HG03521 (cell line): ENCODE results near the gene USP17L10.
"Not testable (repeated sequence)": the region's sequence is repeated elsewhere in the genome, so short reads cannot be mapped to it uniquely, and the experiment has no call there.

Experiments used
- ATAC-seq: cut with Tn5 transposase; IDR thresholded peaks from one replicate; pipeline ENCODE4 v1.9.1; 2021; ENCODE audit warnings: mild to moderate bottlenecking, moderate library complexity; ENCODE audit not compliant: unreplicated experiment

USP17L10 gene, protein sequence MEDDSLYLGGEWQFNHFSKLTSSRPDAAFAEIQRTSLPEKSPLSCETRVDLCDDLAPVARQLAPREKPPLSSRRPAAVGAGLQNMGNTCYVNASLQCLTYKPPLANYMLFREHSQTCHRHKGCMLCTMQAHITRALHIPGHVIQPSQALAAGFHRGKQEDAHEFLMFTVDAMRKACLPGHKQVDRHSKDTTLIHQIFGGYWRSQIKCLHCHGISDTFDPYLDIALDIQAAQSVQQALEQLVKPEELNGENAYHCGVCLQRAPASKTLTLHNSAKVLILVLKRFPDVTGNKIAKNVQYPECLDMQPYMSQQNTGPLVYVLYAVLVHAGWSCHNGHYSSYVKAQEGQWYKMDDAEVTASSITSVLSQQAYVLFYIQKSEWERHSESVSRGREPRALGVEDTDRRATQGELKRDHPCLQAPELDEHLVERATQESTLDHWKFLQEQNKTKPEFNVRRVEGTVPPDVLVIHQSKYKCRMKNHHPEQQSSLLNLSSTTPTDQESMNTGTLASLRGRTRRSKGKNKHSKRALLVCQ

DNA sequence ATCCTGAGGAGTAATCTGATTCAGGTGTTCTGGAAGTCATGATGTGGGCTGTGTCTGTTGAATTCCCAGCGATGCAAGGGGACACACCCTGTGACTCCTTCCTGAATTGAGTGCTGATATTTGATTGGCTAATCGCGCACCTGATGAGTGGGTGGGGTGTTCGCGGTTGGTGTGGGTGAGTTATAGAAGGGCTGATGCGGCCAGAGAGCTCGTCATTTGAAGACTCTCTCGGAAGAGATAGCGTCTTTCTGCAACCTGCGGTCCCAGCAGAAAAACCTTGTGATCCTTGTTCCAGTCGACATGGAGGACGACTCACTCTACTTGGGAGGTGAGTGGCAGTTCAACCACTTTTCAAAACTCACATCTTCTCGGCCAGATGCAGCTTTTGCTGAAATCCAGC is at the start of gene USP17L10:
USP17L10 (plus strand) TSS at position 301 of the 400 bp plus-strand sequence; CDS start at position 301, 0 bp downstream.
- ATAC-seq: not testable (repeated sequence)

DNA sequence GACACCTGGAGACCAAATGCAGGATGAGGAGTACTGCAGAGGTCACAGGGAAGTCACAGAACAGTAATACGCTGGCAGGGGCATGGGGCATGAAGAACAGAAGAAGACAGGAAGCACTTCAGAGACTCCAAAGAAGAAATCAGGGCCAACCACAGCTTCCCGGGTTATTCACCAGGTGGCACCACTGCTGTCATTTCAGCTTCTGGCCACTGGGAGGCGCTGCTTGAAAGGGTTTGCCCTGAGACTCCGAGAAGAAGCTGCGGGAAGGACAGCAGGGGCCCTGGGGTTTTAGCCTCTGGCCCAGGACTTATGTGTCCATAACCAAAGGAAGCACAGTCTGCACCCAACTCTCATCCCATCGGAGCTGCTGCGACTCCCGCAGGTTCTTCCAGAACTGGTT is 44.5 kb upstream of the USP17L10 start:
- ATAC-seq: not testable (repeated sequence)

DNA sequence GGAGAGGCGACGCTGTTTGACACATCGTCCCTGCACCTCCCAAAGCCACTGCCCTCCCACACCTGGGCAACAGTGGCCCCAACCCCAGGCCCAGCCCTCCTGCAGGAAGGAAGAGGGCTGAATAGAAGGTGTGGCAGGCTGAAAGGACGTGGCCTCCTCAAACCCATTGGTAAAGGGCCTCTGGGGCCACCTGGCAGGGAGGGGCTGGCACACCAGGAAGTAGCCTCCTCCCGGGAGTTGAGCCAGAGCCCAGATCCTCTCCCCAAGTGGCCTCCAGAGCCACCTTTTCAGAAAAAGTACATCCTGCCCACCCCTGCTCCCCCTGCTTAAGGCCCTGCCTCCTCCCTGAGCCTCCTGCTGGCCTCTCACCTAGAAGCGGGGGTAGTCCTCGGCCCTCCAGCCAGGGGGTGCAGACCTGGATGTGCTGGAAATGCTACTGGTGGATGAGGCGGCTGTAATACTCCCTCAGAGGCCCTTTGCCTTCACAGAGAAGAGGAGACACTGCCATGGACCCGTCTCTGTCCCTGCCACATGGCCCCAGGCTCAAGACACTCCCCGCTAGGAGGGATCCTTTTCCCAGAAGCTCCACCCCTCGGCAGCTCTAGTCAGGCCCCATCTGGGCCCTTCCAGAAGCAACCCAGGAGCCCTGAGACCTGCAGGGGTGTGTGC is 40.5 kb upstream of the USP17L10 start, which contains the start of gene FAM90A26:
FAM90A26 (plus strand) TSS at position 619 of the 669 bp plus-strand sequence. CDS start 2,764 bp downstream, outside the sequence.
- not testable (repeated sequence) for ATAC-seq

DNA sequence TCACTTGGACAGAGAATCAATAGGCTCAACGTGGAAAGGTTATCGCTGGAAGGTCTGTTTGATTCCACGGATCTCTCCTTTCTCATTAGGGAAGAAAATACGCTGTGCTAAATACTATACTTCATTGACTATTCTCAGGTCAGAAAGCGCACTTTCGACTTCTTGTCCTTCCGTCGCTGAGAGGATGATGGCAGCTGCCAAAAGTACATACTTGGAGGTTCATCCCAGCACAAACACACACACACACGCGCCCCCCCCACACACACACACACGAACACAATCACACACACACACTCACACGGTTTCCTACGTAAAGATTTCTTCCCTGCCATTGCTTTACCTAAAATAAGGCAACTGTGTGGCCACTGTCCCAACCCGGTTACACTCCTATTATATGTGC is 4.2 kb downstream of the USP17L10 start:
- not testable (repeated sequence) for ATAC-seq

DNA sequence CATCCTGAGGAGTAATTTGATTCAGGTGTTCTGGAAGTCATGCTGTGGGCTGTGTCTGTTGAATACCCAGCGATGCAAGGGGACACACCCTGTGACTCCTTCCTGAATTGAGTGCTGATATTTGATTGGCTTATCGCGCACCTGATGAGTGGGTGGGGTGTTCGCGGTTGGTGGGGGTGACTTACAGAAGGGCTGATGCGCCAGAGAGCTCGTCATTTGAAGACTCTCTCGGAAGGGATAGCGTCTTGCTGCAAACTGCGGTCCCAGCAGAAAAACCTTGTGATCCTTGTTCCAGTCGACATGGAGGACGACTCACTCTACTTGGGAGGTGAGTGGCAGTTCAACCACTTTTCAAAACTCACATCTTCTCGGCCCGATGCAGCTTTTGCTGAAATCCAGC is 4.6 kb downstream of the USP17L10 start, which contains the start of gene USP17L11:
USP17L11 (plus strand) TSS at position 301 of the 400 bp plus-strand sequence; CDS start at position 301, 0 bp downstream.
- not testable (repeated sequence) for ATAC-seq

DNA sequence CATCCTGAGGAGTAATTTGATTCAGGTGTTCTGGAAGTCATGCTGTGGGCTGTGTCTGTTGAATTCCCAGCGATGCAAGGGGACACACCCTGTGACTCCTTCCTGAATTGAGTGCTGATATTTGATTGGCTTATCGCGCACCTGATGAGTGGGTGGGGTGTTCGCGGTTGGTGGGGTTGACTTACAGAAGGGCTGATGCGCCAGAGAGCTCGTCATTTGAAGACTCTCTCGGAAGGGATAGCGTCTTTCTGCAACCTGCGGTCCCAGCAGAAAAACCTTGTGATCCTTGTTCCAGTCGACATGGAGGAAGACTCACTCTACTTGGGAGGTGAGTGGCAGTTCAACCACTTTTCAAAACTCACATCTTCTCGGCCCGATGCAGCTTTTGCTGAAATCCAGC is 9.4 kb downstream of the USP17L10 start, which contains the start of gene USP17L12:
USP17L12 (plus strand) TSS at position 301 of the 400 bp plus-strand sequence; CDS start at position 301, 0 bp downstream.
- ATAC-seq: not testable (repeated sequence)

DNA sequence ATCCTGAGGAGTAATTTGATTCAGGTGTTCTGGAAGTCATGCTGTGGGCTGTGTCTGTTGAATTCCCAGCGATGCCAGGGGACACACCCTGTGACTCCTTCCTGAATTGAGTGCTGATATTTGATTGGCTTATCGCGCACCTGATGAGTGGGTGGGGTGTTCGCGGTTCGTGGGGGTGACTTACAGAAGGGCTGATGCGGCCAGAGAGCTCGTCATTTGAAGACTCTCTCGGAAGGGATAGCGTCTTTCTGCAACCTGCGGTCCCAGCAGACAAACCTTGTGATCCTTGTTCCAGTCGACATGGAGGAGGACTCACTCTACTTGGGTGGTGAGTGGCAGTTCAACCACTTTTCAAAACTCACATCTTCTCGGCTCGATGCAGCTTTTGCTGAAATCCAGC is 14.1 kb downstream of the USP17L10 start, which contains the start of gene USP17L13:
USP17L13 (plus strand) TSS at position 301 of the 400 bp plus-strand sequence; CDS start at position 301, 0 bp downstream.
- ATAC-seq: not testable (repeated sequence)

DNA sequence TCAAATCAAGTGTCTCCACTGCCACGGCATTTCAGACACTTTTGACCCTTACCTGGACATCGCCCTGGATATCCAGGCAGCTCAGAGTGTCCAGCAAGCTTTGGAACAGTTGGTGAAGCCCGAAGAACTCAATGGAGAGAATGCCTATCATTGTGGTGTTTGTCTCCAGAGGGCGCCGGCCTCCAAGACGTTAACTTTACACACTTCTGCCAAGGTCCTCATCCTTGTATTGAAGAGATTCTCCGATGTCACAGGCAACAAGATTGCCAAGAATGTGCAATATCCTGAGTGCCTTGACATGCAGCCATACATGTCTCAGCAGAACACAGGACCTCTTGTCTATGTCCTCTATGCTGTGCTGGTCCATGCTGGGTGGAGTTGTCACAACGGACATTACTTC is 19.8 kb downstream of the USP17L10 start:
- not testable (repeated sequence) for ATAC-seq

DNA sequence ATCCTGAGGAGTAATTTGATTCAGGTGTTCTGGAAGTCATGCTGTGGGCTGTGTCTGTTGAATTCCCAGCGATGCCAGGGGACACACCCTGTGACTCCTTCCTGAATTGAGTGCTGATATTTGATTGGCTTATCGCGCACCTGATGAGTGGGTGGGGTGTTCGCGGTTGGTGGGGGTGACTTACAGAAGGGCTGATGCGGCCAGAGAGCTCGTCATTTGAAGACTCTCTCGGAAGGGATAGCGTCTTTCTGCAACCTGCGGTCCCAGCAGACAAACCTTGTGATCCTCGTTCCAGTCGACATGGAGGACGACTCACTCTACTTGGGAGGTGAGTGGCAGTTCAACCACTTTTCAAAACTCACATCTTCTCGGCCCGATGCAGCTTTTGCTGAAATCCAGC is 23.6 kb downstream of the USP17L10 start, which contains the start of gene USP17L15:
USP17L15 (plus strand) TSS at position 301 of the 400 bp plus-strand sequence; CDS start at position 301, 0 bp downstream.
- not testable (repeated sequence) for ATAC-seq

DNA sequence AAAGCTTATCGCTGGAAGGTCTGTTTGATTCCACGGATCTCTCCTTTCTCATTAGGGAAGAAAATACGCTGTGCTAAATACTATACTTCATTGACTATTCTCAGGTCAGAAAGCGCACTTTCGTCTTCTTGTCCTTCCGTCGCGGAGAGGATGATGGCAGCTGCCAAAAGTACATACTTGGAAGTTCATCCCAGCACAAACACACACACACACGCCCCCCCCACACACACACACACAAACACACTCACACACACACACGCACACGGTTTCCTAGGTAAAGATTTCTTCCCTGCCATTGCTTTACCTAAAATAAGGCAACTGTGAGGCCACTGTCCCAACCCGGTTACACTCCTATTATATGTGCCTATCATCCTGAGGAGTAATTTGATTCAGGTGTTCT is 28.0 kb downstream of the USP17L10 start:
- ATAC-seq: not testable (repeated sequence)

DNA sequence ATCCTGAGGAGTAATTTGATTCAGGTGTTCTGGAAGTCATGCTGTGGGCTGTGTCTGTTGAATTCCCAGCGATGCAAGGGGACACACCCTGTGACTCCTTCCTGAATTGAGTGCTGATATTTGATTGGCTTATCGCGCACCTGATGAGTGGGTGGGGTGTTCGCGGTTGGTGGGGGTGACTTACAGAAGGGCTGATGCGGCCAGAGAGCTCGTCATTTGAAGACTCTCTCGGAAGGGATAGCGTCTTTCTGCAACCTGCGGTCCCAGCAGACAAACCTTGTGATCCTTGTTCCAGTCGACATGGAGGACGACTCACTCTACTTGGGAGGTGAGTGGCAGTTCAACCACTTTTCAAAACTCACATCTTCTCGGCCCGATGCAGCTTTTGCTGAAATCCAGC is 33.1 kb downstream of the USP17L10 start, which contains the start of gene USP17L17:
USP17L17 (plus strand) TSS at position 301 of the 400 bp plus-strand sequence; CDS start at position 301, 0 bp downstream.
- not testable (repeated sequence) for ATAC-seq

DNA sequence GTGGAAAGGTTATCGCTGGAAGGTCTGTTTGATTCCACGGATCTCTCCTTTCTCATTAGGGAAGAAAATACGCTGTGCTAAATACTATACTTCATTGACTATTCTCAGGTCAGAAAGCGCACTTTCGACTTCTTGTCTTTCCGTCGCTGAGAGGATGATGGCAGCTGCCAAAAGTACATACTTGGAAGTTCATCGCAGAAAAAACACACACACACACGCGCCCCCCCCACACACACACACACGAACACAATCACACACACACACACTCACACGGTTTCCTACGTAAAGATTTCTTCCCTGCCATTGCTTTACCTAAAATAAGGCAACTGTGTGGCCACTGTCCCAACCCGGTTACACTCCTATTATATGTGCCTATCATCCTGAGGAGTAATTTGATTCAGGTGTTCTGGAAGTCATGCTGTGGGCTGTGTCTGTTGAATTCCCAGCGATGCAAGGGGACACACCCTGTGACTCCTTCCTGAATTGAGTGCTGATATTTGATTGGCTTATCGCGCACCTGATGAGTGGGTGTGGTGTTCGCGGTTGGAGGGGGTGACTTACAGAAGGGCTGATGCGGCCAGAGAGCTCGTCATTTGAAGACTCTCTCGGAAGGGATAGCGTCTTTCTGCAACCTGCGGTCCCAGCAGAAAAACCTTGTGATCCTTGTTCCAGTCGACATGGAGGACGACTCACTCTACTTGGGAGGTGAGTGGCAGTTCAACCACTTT is 37.7 kb downstream of the USP17L10 start, which contains the start of gene USP17L18:
USP17L18 (plus strand) TSS at position 678 of the 728 bp plus-strand sequence; CDS start at position 678, 0 bp downstream.
- not testable (repeated sequence) for ATAC-seq

DNA sequence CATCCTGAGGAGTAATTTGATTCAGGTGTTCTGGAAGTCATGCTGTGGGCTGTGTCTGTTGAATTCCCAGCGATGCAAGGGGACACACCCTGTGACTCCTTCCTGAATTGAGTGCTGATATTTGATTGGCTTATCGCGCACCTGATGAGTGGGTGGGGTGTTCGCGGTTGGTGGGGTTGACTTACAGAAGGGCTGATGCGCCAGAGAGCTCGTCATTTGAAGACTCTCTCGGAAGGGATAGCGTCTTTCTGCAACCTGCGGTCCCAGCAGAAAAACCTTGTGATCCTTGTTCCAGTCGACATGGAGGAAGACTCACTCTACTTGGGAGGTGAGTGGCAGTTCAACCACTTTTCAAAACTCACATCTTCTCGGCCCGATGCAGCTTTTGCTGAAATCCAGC is 42.6 kb downstream of the USP17L10 start, which contains the start of gene USP17L19:
USP17L19 (plus strand) TSS at position 301 of the 400 bp plus-strand sequence; CDS start at position 301, 0 bp downstream.
- ATAC-seq: not testable (repeated sequence)

DNA sequence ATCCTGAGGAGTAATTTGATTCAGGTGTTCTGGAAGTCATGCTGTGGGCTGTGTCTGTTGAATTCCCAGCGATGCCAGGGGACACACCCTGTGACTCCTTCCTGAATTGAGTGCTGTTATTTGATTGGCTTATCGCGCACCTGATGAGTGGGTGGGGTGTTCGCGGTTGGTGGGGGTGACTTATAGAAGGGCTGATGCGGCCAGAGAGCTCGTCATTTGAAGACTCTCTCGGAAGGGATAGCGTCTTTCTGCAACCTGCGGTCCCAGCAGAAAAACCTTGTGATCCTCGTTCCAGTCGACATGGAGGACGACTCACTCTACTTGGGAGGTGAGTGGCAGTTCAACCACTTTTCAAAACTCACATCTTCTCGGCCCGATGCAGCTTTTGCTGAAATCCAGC is 47.4 kb downstream of the USP17L10 start, which contains the start of gene USP17L20:
USP17L20 (plus strand) TSS at position 301 of the 400 bp plus-strand sequence; CDS start at position 301, 0 bp downstream.
- ATAC-seq: not testable (repeated sequence)
